Subcutaneous abdominal adipose tissue (tissue), 5 donors: Measurements from ENCODE around the gene LRRC25.
"Not testable (repeated sequence)": the region's sequence is repeated elsewhere in the genome, so short reads cannot be mapped to it uniquely, and the experiment has no call there.

Experiments
- H3K27ac ChIP-seq: one replicate; pipeline ENCODE4 v1.7.0; 2013; ENCODE audit warnings: low read depth, mild to moderate bottlenecking, inconsistent platforms, low read length, moderate library complexity
- H3K27me3 ChIP-seq, 5 donors: one replicate each; pipeline ENCODE4 v1.7.0; 2013; ENCODE audit warnings: low read length in 5 of 5, inconsistent platforms in 1 of 5; ENCODE audit not compliant: control insufficient read depth in 5 of 5, insufficient read depth in 4 of 5
- H3K36me3 ChIP-seq, 5 donors: one replicate each; pipeline ENCODE4 v1.7.0; 2013; ENCODE audit warnings: low read length in 5 of 5; ENCODE audit not compliant: control insufficient read depth in 5 of 5, insufficient read depth in 5 of 5
- H3K4me1 ChIP-seq, 5 donors: one replicate each; pipeline ENCODE4 v1.7.0; 2013; ENCODE audit warnings: low read length in 5 of 5, mild to moderate bottlenecking in 3 of 5, moderate library complexity in 1 of 5; ENCODE audit not compliant: control insufficient read depth in 5 of 5, insufficient read depth in 5 of 5
- H3K4me3 ChIP-seq, 5 donors: one replicate each; pipeline ENCODE4 v1.7.0; 2013; ENCODE audit warnings: low read length in 5 of 5, low read depth in 1 of 5
- H3K9ac ChIP-seq, 5 donors: one replicate each; pipeline ENCODE4 v1.7.0; 2013; ENCODE audit warnings: low read length in 5 of 5, mild to moderate bottlenecking in 4 of 5, moderate library complexity in 3 of 5
- H3K9me3 ChIP-seq, 5 donors: one replicate each; pipeline ENCODE4 v1.7.0; 2013; ENCODE audit warnings: low read length in 5 of 5; ENCODE audit not compliant: control insufficient read depth in 5 of 5
- donor health status: healthy.
- donor health status: healthy.
- donor health status: healthy.
- donor health status: healthy.
- donor health status: healthy.

LRRC25 gene

DNA sequence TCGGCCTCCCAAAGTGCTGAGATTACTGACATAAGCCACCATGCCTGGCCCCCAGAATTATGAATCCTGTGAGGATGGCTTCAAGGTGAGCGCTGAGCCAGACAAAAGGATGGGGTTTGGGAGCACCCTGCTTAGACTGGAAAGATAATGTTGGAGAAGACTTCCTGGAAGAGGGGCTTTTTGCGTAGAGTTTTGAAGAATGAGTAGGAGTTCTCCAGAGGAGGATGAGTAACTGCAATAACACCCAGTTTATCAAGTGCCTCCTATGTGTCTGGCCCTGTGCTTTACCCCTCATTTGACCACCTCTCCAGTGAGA lies 12.1 kb downstream of the LRRC25 start:
- H3K9me3 ChIP-seq, result no peaks in the 10 kb centered on the region
- H3K36me3 ChIP-seq, result peaks cover 0 to 8% (median 0%) of the 10 kb centered on the region in 5 donors
- no peak overlapping the region for H3K27ac ChIP-seq
- no peak overlapping the region for H3K4me3 ChIP-seq
- peaks cover 0 to 12% (median 8%) of the 10 kb centered on the region in 5 donors for H3K27me3 ChIP-seq
- peaks cover 2 to 46% (median 38%) of the 10 kb centered on the region in 5 donors for H3K4me1 ChIP-seq
- H3K9ac ChIP-seq, result no peak overlapping the region

- H3K9me3 ChIP-seq, result no peaks in the 10 kb centered on the region
- peaks cover 0 to 12% (median 8%) of the 10 kb centered on the region in 5 donors for H3K27me3 ChIP-seq
- H3K4me1 ChIP-seq, result peaks cover 2 to 51% (median 43%) of the 10 kb centered on the region in 5 donors
- no peak overlapping the region for H3K4me3 ChIP-seq
- H3K9ac ChIP-seq, result no peak overlapping the region
- H3K27ac ChIP-seq, result no peak overlapping the region
- peaks cover 0 to 3% (median 0%) of the 10 kb centered on the region in 5 donors for H3K36me3 ChIP-seq
These were observed 12.6 kb downstream of the LRRC25 start for GRCh38 chr19:18384775-18385174.

- H3K4me1 ChIP-seq, result peaks cover 2 to 47% (median 43%) of the 10 kb centered on the region in 5 donors
- not testable (repeated sequence) for H3K9me3 ChIP-seq, H3K9ac ChIP-seq, H3K4me3 ChIP-seq, H3K36me3 ChIP-seq, H3K27ac ChIP-seq
- H3K27me3 ChIP-seq, result peaks cover 0 to 12% (median 8%) of the 10 kb centered on the region in 5 donors
These were observed 13.8 kb downstream of the LRRC25 start for GRCh38 chr19:18383622-18384021.

GRCh38 chr19:18380843-18381242 lies 16.6 kb downstream of the LRRC25 start:
- Histone ChIP-seq H3K9me3 (no peaks in the 10 kb centered on the region), H3K36me3 (no peaks in the 10 kb centered on the region), H3K4me1 (peaks cover 2 to 22% (median 19%) of the 10 kb centered on the region in 5 donors), H3K4me3 (no peak overlapping the region), H3K27me3 (peaks cover 0 to 8% (median 4%) of the 10 kb centered on the region in 5 donors), H3K9ac (no peak overlapping the region), H3K27ac (no peak overlapping the region)

DNA sequence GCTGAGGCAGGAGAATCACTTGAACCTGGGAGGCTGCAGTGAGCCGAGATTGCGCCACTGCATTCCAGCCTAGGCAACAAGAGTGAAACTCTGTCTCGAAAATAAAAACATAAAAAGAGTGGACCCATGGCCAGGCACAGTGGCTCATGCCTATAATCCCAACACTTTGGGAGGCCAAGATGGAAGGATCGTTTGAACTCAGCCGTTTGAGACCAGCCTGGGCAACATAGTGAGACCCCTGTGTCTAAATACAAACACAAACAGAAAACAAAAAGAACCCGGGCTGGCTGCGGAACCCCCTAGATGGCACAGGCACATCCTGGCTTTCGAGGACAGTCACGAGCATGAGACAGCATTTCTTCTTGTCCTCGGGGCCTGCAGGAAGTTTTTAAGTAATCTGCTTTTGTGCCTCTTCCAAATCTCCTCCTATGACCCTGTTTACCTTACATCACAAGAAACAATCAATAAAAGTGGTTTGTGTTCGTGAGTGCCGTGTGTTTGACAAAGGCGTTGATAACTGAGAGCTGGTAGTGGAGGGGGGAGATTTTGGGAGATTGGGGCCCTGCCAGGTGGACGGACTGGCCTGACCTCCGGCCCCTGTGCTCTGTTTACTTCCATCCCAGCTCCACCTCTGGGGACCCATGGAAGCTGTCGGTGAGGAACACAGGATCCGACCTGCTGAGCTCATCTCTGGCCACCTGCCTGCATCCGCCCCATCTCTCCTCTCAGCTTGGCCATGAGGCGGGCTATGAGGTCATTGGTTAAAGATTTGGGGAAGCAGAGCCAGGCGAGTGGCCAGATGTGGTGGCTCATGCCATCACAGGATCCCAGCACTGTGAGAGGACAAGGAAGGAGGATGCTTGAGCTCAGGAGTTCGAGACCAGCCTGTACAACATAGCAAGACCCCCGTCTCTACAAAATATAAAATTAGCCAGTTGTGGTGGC lies 17.3 kb downstream of the LRRC25 start:
- Histone ChIP-seq H3K27me3 (no peaks in the 10 kb centered on the region), H3K27ac (peak overlapping the region; percentile 66), H3K4me1 (peaks cover 2 to 27% (median 18%) of the 10 kb centered on the region in 5 donors), H3K4me3 (no peak overlapping the region), H3K36me3 (no peaks in the 10 kb centered on the region), H3K9ac (peak overlapping the region in 1 of 5 donors; percentile 17), H3K9me3 (no peaks in the 10 kb centered on the region)

DNA sequence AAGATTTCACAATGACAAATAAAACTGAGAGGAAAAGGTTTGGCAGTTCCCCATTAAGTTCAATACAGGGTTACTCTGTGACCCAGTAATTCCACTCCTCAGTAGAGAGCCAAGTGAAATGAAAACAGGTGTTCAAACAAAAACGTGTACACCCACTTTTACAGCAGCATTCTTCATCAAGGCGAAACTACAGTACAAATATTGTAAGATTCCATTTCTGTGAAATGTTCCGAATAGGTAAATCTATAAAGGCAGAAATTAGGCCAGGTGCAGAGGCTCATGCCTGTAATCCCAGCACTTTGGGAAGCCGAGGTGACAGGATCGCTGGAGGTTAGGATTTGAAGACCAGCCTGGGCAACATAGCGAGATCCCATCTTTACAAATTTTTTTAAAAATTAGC lies 20.4 kb downstream of the LRRC25 start:
- no peak overlapping the region for H3K9ac ChIP-seq
- peaks cover 0 to 3% (median 0%) of the 10 kb centered on the region in 5 donors for H3K27me3 ChIP-seq
- no peak overlapping the region for H3K27ac ChIP-seq
- H3K36me3 ChIP-seq, result no peaks in the 10 kb centered on the region
- H3K4me3 ChIP-seq, result no peak overlapping the region
- no peaks in the 10 kb centered on the region for H3K9me3 ChIP-seq
- H3K4me1 ChIP-seq, result peaks cover 9 to 48% (median 25%) of the 10 kb centered on the region in 5 donors

DNA sequence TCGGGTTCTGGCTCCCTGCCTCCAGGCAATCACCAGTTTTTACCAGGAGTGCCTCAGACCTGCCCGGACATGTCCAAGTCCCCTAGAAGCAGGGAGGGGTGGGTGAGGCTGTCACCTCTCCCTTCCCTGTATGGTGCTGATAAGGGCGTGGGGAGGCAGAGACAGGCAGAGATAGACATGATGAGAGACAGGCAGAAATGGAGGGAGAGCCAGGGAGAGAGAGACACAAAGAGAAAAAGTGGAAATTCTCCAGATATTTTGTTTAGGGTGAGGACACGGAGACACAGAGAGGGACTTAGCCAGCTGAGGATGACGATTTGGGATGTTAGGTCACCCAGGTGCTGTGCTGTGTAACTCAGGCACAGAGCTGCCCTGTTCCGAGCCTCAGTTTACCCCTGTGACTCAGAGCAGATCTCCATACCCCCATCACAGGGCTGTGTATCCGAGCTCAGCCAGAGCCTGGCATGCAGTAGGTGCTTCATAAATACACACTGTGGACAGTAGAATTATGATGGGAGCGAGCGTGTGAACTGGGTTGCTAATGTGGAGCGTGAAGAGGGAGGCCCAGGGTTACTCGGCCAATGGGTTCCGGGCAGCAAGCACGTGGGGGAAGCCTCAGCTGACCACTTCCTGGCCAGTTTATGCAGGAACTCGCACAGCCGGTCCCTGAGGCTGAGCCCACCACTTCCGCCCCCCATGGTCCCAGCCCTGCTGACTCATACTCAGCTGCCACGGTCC lies 23.4 kb downstream of the LRRC25 start:
- H3K9ac ChIP-seq, result peak overlapping the region in 3 of 5 donors; percentile 14 to 62 (median 34)
- peak overlapping the region in 2 of 5 donors; percentile 10 to 22 for H3K4me3 ChIP-seq
- peaks cover 0 to 3% (median 0%) of the 10 kb centered on the region in 5 donors for H3K27me3 ChIP-seq
- no peaks in the 10 kb centered on the region for H3K36me3 ChIP-seq
- peaks cover 7 to 42% (median 20%) of the 10 kb centered on the region in 5 donors for H3K4me1 ChIP-seq
- peak overlapping the region; percentile 47 for H3K27ac ChIP-seq
- H3K9me3 ChIP-seq, result no peaks in the 10 kb centered on the region

- Histone ChIP-seq H3K27ac (peak overlapping the region; percentile 47), H3K9ac (peak overlapping the region in 2 of 5 donors; percentile 34 to 62), H3K4me3 (no peak overlapping the region), H3K4me1 (peaks cover 7 to 42% (median 22%) of the 10 kb centered on the region in 5 donors), H3K9me3 (no peaks in the 10 kb centered on the region), H3K36me3 (no peaks in the 10 kb centered on the region), H3K27me3 (peaks cover 0 to 3% (median 0%) of the 10 kb centered on the region in 5 donors)
These were observed 24.0 kb downstream of the LRRC25 start for GRCh38 chr19:18373407-18373891.

DNA sequence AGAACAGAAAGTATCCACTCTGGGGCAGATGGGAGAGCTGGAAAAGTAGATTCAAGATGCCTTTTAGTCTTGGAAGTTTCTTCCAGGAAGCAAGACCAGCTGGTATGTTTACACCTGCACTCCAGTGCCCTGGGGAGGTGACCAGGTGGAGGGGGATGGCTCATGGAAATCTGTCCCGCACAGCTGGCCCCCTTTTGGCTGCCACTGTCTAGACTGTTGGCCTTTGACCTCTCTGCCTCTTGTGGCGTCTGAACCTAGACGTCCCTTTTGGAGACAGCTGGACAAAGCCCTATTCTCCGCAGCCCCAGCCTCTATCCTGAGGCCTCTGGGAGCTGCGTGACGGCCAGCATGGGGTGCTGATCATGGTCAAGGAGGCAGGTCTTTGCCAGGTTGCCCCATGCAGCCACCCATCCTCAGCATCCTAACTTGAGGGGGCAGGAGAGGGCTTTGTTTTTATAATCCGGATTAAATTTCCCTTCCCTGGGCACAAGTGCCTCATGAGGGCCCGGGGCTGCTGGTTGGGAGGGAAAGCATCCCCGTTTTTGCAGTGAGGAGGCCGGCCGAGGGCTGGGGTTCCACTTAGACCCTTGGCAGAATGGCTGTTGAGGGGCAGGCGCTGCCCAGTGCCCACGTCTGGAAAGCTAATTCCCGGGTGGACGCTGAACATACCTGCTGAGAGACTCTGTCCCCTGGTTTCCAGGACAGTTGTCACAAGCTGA lies 28.8 kb downstream of the LRRC25 start:
- H3K36me3 ChIP-seq, result peaks cover 0 to 2% (median 0%) of the 10 kb centered on the region in 5 donors
- no peaks in the 10 kb centered on the region for H3K9me3 ChIP-seq
- no peaks in the 10 kb centered on the region for H3K27me3 ChIP-seq
- H3K4me1 ChIP-seq, result peaks cover 2 to 43% (median 31%) of the 10 kb centered on the region in 5 donors
- H3K4me3 ChIP-seq, result no peak overlapping the region
- no peak overlapping the region for H3K27ac ChIP-seq
- peak overlapping the region in 1 of 5 donors; percentile 41 for H3K9ac ChIP-seq
